Smooth muscle cell of the brain vasculature (primary cell): ENCODE measurements around the gene APBA3.
A peak's percentile ranks its signal among the peaks of the same experiment; 100 is the strongest.

ENCODE experiments used
- DNase-seq: peaks from one replicate; pipeline ENCODE4 v3.0.0-alpha.2; 2012; ENCODE audit warnings: low read depth, low spot score

Gene APBA3

GRCh38 chr19:3748965-3749364 is 12.5 kb downstream of the APBA3 start:
- DNase-seq = no peak

- DNase-seq = no peak
Observed at GRCh38 chr19:3746371-3747056, 15.0 kb downstream of the APBA3 start.

- no peak for DNase-seq
Observed at GRCh38 chr19:3745363-3746045, 16.0 kb downstream of the APBA3 start.

GRCh38 chr19:3743486-3743885 is 18.0 kb downstream of the APBA3 start:
- no peak for DNase-seq

- DNase-seq = no peak
Observed at GRCh38 chr19:3740431-3740830, 21.1 kb downstream of the APBA3 start.

GRCh38 chr19:3738477-3739220 is 22.8 kb downstream of the APBA3 start:
- DNase-seq = no peak

GRCh38 chr19:3737487-3738205 is 23.8 kb downstream of the APBA3 start:
- no peak for DNase-seq

- no peak for DNase-seq
Observed at GRCh38 chr19:3736106-3736724, 25.3 kb downstream of the APBA3 start.

GRCh38 chr19:3734310-3734600 is 27.2 kb downstream of the APBA3 start:
- DNase-seq = no peak

GRCh38 chr19:3733549-3734309 is 27.8 kb downstream of the APBA3 start:
- no peak for DNase-seq

GRCh38 chr19:3732108-3732507 is 29.4 kb downstream of the APBA3 start:
- DNase-seq = no peak

GRCh38 chr19:3730457-3730958 is 31.0 kb downstream of the APBA3 start:
- DNase-seq = no peak

GRCh38 chr19:3725640-3726310 is 35.7 kb downstream of the APBA3 start:
- DNase-seq = peak; percentile 15

- no peak for DNase-seq
Observed at GRCh38 chr19:3725121-3725520, 36.4 kb downstream of the APBA3 start.

- DNase-seq = no peak
Observed at GRCh38 chr19:3723883-3724282, 37.6 kb downstream of the APBA3 start.

GRCh38 chr19:3723110-3723488 is 38.4 kb downstream of the APBA3 start:
- DNase-seq = no peak

- DNase-seq = no peak
Observed at GRCh38 chr19:3722443-3723109, 38.9 kb downstream of the APBA3 start.

GRCh38 chr19:3721887-3722442 is 39.5 kb downstream of the APBA3 start:
- no peak for DNase-seq

GRCh38 chr19:3721131-3721886 is 40.2 kb downstream of the APBA3 start:
- DNase-seq = no peak
